ENCODE data around the gene RPL28.

The RPL28 gene

GRCh38 chr19:55433292-55433691 is 47.6 kb downstream of the RPL28 start:
- no peak for DNase-seq (ENCODE audit: low read depth)
- no peak for TF ChIP-seq CTCF (IDR thresholded peaks at IDR 0.05; ENCODE audit: control insufficient read depth, extremely low read depth, insufficient read depth)
- H3K4me3 ChIP-seq (ENCODE audit: low read depth, low read length) = no peak overlapping the region

- no peak for TF ChIP-seq CTCF (IDR thresholded peaks at IDR 0.05; ENCODE audit: control insufficient read depth, extremely low read depth, insufficient read depth)
- no peak for DNase-seq (ENCODE audit: low read depth)
- H3K4me3 ChIP-seq (ENCODE audit: low read depth, low read length) = no peak overlapping the region
Observed at GRCh38 chr19:55434356-55434919, 48.7 kb downstream of the RPL28 start.

GRCh38 chr19:55435020-55435419 is 49.3 kb downstream of the RPL28 start:
- TF ChIP-seq CTCF (IDR thresholded peaks at IDR 0.05; ENCODE audit: control insufficient read depth, extremely low read depth, insufficient read depth) = no peak
- H3K4me3 ChIP-seq (ENCODE audit: low read depth, low read length) = no peak overlapping the region
- no peak for DNase-seq (ENCODE audit: low read depth)

GRCh38 chr19:55436847-55437246 is 51.1 kb downstream of the RPL28 start:
- no peak overlapping the region for H3K4me3 ChIP-seq (ENCODE audit: low read depth, low read length)
- no peak for TF ChIP-seq CTCF (IDR thresholded peaks at IDR 0.05; ENCODE audit: control insufficient read depth, extremely low read depth, insufficient read depth)
- no peak for DNase-seq (ENCODE audit: low read depth)

GRCh38 chr19:55437410-55437809 is 51.7 kb downstream of the RPL28 start:
- TF ChIP-seq CTCF (IDR thresholded peaks at IDR 0.05; ENCODE audit: control insufficient read depth, extremely low read depth, insufficient read depth) = no peak
- H3K4me3 ChIP-seq (ENCODE audit: low read depth, low read length) = no peak overlapping the region
- DNase-seq (ENCODE audit: low read depth) = no peak

GRCh38 chr19:55439052-55439451 is 53.3 kb downstream of the RPL28 start:
- H3K4me3 ChIP-seq (ENCODE audit: low read depth, low read length) = no peak overlapping the region
- no peak for DNase-seq (ENCODE audit: low read depth)
- TF ChIP-seq CTCF (IDR thresholded peaks at IDR 0.05; ENCODE audit: control insufficient read depth, extremely low read depth, insufficient read depth) = no peak

GRCh38 chr19:55440411-55441105 is 54.8 kb downstream of the RPL28 start:
- no peak for TF ChIP-seq CTCF (IDR thresholded peaks at IDR 0.05; ENCODE audit: control insufficient read depth, extremely low read depth, insufficient read depth)
- DNase-seq (ENCODE audit: low read depth) = no peak
- H3K4me3 ChIP-seq (ENCODE audit: low read depth, low read length) = no peak overlapping the region
